Vagina (tissue), 2 donors: ENCODE results near the gene PIAS1.

Experiments used
- CTCF ChIP-seq, 3 experiments: fragments of 450-650 bp in 2 of 3; fragments of 200-600 bp in 1 of 3; sonication (generic) in 1 of 3; IDR thresholded peaks; one replicate each; pipeline ENCODE4 v1.5.1; 2017 to 2019; ENCODE audit warnings: antibody characterized with exemption in 3 of 3, mild to moderate bottlenecking in 2 of 3, moderate library complexity in 2 of 3
- POLR2A ChIP-seq, 2 donors: fragments of 450-650 bp; IDR thresholded peaks; one replicate each; pipeline ENCODE4 v1.6.1; 2017; ENCODE audit warnings: antibody characterized with exemption in 2 of 2, mild to moderate bottlenecking in 2 of 2, moderate library complexity in 2 of 2

GRCh38 chr15:68158046-68158628 is 104.0 kb downstream of the PIAS1 start:
- TF ChIP-seq CTCF (IDR thresholded peaks at IDR 0.05) (no peak), POLR2A (IDR thresholded peaks at IDR 0.05) (no peak)
